GM21528 (cell line): ENCODE results near the gene IGF2BP2.
"Not testable (repeated sequence)": the region's sequence is repeated elsewhere in the genome, so short reads cannot be mapped to it uniquely, and the experiment has no call there.

ENCODE experiments used
- ATAC-seq: cut with Tn5 transposase; IDR thresholded peaks from one replicate; pipeline ENCODE4 v1.9.1; 2021; ENCODE audit warnings: mild to moderate bottlenecking, moderate library complexity; ENCODE audit not compliant: unreplicated experiment, low FRiP score

Gene IGF2BP2

DNA sequence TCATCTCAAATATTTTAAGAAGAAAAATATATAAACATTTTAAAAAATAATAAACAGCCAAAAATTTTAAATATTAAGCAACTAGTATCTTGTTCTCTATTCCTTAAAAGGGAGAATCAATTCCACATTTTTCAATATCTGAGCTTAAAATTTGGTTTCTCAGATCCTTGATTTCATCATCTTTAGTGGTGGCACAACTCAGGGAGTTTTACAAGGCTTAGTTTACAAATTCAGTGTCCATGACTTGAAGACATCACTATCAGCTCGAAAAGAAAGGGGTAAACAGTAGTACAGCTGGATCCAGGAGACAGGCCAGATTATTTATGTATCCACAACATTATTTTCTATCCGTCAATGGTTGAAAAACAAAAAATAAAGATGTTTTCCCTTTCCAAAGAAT, 11.6 kb downstream of the IGF2BP2 start:
- no peak for ATAC-seq

DNA sequence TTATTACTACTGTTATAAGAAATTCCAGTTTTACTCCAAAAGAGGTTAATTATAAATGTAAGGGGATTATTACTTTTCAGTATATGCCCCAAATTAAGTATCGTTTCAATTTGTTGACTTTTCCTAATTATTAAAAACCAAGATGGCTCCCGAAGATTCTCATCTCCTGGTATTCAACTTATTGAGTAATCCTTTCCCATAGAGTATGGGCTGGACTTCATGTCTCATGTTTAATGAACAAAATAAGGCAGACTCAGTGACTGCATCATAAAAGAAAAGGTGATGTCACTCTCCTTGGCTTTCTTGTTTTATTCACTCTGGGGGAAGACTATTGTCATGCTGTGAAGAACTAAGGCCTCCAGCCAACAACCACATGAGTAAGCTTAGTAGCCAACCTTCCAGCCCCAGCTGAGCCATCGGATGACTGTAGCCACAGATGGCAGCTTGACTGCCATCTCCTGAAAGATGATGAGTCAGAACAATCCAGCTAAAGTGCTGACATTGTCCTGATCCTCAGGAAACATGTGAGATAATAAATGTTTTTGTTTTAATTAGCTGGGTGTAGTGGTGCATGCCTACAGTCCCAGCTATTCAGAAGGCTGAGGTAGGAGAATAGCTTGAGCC, 17.3 kb downstream of the IGF2BP2 start:
- ATAC-seq: no peak

GRCh38 chr3:185798831-185799110, 26.1 kb downstream of the IGF2BP2 start:
- not testable (repeated sequence) for ATAC-seq

DNA sequence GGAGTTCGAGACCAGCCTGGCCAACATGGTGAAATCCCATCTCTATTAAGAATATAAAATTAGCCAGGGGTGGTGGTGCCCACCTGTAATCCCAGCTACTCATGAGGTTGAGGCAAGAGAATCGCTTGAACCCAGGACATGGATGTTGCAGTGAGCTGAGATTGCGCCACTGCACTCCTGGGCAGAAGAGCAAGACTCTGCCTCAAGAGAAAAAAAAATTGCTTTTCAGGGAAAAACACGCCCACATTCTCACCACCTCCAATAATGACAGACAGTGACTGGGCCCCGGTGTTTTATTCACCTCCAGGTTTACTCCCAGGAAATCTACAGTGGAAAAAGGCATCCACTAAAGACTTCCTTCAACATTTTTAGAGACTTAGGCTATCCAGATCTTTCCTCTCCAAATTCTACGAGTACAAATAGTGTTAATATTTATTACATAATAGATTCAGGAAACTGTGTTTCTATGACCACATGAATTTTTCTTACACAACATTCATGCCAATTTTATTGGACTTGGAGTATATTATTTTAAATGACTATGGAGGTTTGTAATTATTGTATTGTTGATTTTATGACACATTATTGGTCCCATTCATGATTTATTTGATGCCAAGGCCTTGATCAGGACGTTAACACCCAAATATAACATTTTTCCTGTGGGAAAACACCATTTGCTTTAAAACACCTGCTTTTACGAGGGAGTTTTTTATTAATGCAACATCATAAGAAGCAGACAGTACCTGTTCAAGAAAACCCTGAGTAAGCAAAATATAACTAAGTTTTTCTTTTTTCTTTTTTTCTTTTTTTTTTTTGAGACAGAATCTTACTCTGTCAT, 26.6 kb downstream of the IGF2BP2 start:
- ATAC-seq: no peak

GRCh38 chr3:185797108-185797881, 27.5 kb downstream of the IGF2BP2 start:
- no peak for ATAC-seq

GRCh38 chr3:185796431-185797107, 28.3 kb downstream of the IGF2BP2 start:
- ATAC-seq: no peak

- ATAC-seq: no peak
Observed at GRCh38 chr3:185793381-185793780, 31.5 kb downstream of the IGF2BP2 start.

- ATAC-seq: no peak
Observed at GRCh38 chr3:185792955-185793354, 31.9 kb downstream of the IGF2BP2 start.

DNA sequence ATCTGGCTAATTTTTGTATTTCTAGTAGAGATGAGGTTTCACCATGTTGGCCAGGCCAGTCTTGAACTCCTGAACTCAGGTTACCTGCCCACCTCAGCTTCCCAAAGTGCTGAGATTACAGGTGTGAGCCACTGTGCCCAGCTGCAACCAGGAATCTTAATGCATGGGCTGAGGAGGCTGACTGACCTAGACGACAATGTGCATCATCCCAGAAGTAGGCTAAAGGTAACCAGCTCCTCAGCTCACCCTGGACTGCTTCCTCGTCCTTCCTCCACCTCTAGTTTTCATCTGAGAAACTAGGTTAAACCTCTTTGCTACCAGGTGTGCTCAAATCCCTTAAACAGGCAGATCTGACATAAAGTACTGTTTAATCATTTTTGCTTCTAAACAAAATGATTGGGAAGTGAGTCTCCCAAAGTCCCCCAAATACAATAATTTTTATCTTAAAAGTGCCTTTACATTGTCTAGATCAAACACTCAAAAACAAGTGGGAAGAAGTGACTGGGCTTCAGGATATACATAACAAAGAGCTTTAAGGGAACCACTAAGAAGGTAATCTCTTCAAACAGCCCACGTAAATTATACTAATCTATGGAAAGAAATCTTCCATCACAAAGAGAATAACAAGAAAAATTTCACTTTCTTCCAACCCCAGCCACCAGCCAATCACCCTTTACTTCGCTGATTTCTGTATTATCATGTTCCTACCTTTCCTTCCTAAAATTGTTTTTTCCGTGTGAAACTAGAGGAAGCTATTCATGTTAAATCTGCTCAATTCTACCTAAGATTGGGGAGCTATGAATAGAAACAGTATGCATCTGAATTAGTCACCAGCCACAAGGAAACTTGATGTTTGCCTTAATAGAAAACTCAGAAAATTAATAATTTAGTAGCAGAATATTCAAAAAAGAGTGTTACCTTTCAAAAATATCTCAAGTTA, 34.7 kb downstream of the IGF2BP2 start:
- ATAC-seq: no peak

GRCh38 chr3:185789134-185789533, 35.7 kb downstream of the IGF2BP2 start:
- no peak for ATAC-seq

- ATAC-seq: no peak
Observed at GRCh38 chr3:185788292-185788691, 36.5 kb downstream of the IGF2BP2 start.

DNA sequence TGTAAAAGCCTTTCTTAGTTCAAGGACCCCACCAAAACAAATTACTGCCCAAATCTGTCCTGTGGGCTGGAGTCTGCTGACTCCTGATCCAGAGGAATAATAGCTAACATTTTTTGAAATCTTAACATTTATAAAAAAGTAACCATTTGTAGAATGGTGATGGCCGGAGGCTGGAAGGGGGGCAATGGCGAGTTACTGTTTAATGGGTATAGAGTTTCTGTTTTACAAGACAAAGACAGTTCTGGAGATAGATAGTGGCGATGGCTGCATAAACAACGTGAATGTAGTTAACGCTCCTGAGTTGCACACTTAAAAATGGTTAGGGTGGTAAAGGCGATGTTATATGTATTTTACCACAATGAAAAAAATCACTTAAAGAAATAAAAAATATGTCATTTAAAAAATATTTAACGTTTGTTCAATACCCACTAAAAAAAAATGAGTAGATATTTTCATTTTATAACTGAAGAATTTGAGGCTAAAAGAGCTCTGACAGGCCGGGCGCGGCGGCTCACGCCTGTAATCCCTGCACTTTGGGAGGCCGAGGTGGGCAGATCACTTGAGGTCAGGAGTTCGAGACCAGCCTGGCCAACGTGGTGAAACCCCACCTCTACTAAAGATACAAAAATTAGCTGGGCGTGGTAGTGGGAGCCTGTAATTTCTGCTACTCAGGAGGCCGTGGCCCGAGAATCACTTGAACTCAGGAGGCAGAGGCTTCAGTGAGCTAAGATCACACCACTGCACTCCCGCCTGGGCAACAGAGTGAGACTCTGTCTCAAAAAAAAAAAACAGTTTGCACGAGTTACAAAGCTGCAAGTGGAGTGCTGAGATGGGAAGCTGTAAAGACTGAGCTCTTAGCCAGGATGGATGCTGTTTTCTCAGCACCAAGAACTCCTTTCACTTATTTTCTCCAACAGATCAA, 37.6 kb downstream of the IGF2BP2 start:
- ATAC-seq: no peak

DNA sequence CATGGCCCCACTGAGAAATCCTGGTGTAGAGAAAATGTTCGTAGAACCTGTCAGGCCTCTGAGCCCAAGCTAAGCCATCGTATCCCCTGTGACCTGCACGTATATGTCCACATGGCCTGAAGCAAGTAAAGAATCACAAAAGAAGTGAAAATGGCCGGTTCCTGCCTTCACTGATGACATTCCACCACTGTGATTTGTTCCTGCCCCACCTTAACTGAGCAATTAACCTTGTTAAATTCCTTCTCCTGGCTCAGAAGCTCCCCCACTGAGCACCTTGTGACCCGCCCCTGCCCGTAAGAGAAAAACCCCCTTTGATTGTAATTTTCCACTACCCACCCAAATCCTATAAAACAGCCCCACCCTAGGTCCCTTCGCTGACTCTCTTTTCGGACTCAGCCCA, 38.6 kb downstream of the IGF2BP2 start:
- not testable (repeated sequence) for ATAC-seq

DNA sequence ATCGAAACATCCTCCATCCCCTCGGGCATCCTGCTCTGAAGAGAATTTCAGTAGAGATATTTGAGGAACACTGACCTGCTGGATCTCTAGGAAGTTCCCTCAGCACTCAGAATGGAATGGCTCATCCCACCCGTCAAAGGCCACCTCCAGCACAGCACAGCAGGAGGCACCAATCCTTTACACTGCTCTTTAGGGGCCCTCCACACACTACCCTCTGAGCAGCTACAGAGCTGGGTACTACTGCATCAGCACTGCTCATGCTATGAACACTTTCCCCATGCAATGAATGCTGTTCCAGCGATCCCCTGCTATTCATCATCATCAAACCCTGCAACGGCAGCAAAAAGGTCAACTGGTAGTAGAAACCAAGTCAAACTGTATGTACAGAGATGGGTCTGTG, 40.5 kb downstream of the IGF2BP2 start:
- ATAC-seq: no peak

DNA sequence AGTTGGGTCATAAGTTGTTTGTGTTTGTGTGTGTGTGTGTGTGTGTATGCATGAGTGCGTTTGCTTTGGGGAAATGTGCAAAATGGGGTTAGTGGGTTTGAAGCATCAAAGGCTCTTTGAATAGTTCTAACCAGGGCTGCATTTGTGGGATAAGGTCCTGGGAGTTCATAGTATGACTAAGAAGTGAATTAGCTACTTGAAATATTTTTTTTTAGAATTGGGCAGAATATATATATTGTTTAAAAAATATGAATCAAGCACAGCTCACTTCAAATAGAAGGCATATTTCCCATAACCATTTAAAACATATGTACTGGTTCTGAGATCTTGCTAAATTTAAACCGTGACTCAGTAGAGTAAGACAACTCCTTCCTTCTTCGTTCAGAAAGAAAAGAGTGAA, 43.1 kb downstream of the IGF2BP2 start:
- no peak for ATAC-seq

GRCh38 chr3:185779461-185779860, 45.4 kb downstream of the IGF2BP2 start:
- ATAC-seq: no peak

DNA sequence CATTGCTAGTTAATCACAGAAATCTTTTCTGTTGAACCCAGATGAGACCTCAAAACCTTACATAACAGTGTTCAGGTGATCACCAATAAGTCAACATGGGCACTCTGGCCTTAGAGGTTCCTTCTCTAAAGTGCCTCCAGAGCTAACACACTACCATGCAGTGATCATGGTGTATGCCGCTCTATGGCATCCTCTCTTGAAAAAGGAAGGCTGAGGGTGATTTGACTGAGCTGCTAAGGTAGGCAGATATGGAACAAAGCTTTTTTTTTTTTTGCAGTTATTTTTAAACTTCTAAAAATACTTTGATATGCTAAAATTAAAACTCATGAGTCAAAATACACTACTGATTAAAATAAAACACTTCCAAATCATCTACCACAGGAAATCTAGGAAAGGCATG, 46.0 kb downstream of the IGF2BP2 start:
- no peak for ATAC-seq

DNA sequence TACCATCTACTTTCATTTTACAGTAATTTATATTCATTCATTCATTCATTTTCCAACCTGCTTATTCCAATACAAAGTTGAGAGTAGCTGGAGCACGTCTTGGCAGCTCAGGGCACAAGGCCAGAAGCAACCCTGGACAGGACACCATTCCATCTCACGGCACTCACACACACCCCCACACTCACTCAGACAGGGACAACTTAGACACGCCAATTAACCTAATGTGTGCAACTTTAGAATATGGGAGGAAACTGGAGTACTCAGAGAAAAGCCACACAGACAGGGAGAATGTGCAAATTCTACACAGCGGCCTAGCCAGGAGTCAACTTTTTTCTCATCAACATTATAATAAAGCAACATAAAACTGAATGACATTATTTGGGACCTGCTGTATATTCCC, 46.7 kb downstream of the IGF2BP2 start:
- ATAC-seq: no peak

- ATAC-seq: no peak
Observed at GRCh38 chr3:185770109-185770508, 54.7 kb downstream of the IGF2BP2 start.
